ENCODE results near the gene UBE2M.

The UBE2M gene

DNA sequence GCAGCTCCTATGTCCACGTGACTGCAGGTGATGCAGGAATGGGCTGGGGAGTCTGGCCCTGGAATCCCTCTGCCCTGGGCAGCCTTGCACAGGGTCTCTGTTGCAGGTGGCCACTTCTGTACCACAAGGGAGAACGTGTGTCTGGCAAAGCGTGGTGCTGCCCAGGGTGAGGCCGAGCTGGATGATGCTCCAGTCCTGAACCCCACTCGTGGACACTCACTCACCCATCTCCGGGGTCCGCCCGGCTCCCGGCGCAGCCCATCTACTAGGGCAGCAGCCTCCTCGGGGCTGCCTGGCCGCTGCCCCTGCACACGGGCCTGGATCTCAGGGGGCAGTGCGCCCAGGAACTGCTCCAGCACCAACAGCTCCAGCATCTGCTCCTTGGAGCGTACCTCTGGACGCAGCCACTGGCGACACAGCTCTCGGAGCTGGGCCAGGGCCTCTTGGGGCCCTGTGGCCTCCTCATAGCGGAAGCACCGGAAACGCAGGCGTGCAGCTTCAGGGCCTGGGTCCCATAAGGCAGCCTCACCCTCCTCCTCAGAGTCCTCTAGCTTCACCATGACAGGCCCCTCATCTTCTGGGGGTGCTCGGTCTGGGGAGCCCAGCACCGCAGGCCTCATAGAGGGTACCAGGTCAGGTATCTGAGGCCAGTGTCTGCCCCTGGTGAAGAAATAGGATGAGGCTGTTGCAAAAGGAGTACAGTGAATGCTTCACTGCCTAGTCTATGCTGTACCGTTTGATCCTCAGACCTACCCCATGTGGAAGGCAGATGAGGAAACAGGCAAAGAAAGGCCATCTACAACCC is 12.6 kb upstream of the UBE2M start:
- no peak for DNase-seq

DNA sequence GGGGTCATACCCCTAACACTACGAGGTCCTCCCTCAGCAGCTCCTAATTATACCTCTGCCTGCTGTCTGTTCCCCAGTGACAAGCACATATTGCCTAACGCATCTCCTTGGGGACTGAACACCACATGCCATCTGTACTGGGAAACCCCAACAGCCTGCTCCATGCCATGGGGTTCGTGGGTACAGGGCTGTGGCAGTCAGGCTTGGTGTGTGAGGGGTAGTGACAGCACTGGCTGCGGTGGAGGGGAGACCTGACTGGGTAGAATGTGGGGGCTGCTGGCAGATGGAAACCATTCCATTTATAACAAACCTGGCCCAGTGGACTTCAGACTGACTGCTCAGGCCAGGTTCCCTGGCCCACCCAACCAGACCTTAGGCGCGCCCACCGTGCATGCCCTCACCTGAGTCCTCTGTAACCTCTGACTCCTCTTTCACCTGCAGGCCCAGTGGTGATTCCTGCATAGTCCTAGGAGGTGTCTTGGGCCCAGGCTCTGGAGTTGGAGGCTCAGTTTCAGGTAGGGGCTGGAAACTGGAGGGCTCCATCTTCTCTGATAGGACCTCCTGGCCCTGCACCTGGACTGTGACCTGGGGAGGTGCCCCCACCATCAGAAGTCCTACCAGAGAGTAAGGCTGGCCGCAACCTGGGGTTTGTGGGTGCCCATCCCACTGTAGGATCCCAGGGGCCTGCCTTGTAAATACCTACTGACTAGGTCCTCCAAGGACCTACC is 11.7 kb upstream of the UBE2M start:
- no peak for DNase-seq

GRCh38 chr19:58569191-58569942 is 11.0 kb upstream of the UBE2M start:
- DNase-seq = no peak

GRCh38 chr19:58568453-58569130 is 10.2 kb upstream of the UBE2M start:
- DNase-seq = no peak

DNA sequence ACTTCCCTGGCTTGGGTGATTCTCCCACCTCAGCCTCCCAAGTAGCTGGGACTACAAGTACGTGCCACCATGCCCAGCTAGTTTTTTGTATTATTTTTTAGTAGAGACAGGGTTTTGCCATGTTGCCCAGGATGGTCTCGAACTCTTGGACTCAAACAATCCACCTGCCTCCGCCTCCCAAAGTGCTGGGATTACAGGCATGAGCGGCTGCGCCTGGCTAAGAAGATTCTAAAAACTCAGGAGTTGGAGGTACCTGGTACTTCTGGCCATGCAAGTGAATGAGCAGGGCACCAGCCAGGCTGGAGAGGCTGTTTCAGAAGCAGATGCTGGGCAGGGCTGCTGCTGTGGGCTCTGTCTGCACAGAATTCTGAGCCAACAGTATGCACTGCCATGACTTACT is 8.6 kb upstream of the UBE2M start:
- DNase-seq = no peak

- DNase-seq = no peak
Observed at GRCh38 chr19:58563823-58564222, 5.4 kb upstream of the UBE2M start.

GRCh38 chr19:58563034-58563573 is 4.7 kb upstream of the UBE2M start:
- no peak for DNase-seq

DNA sequence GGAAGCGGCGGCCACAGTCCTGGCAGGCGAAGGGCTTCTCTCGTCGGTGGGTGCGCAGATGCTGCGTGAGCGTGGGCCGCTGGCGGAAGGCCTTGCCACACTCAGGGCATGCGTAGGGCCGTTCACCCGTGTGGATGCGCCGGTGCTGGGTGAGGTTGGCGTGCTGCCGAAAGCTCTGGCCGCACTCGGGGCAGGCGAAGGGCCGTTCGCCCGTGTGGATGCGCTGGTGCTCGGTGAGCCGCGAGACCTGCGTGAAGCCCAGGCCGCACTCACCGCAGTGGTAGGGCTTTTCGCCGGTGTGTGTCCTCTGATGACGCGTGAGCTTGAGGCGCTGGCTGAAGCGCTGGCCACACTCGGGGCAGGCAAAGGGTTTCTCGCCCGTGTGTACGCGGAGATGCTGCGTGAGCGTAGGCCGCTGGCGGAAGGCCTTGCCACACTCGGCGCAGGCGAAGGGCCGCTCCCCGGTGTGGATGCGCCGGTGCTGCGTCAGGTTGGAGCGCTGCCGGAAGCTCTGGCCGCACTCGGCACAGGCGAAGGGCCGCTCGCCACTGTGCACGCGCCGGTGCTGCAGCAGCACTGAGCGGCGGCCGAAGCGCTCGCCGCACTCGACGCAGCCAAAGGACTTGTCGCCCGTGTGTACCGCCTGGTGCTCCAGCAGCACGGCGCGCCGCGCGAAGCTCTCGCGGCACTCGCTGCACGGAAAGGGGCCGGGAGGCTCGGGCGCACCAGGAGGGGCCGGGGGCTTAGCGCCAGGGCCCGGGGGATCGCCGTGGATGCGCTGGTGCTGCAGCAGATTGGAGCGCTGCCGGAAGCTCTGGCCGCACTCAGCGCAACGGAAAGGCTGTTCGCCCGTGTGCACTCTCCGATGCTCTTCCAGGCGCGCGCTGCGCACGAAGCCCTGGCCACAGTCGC is 4.0 kb upstream of the UBE2M start:
- DNase-seq = no peak

- DNase-seq = no peak
Observed at GRCh38 chr19:58561373-58562121, 3.1 kb upstream of the UBE2M start.

DNA sequence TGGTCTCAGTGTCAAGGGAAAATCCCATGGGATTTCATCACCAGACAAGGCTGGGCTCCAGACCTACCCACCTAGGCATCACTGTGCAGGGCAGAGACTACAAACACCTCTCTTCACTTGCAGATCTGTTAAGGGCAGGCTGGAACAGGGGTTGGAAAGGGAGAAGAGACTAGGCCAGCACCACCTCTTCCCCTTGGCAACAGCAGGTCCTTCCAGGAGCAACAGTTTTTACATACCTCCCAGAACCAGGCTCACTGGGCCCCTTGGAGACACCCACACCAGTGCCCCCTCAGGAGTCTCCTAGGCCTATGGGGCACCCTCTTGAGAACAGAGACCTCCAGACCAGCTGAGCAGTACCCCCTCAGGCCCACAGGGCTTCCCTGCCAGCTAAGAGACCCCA is 2.5 kb upstream of the UBE2M start:
- no peak for DNase-seq

DNA sequence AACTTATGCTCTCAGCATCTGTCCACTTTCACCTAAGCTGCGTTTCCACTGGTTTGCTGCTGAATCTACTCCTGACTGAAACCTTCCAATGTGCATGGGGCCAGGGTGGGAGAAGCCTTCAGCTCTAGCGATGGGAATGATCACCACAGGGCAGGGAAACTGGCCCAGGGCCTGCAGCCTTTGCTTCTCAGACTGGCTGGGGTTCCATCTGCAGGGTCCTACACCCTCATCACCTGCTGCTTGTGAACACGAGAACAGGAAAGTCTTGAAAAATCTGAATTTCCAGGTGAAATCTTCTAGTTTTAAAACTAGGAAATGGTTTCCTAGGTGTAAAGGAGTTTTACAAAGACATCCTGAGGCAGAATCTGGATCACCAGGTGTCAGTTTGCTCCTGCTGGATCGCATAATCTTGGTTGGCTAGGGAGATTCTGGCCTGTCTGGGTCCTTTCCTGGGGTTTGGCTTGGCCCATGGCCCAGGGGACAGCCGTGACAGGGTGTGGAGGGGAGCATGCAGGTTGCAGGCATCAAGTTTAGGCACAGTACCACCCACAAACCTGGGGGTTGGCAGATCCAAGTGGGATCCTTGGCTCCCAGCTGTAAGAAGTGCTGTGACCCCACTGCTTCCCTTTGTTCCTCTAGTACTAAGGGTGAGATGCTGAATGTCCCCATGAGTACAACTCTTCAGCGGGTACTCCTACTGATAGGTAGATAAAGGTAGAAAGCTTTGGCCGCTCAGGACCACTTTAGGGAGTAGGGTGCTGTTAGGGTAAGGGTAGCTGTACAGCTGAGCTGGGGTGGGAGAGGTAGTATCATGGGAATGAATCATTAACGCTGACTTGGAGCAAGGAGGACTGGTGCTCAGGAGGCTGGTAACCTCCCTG is 1.8 kb upstream of the UBE2M start:
- no peak for DNase-seq

GRCh38 chr19:58559275-58560006 is 1.0 kb upstream of the UBE2M start:
- no peak for DNase-seq

DNA sequence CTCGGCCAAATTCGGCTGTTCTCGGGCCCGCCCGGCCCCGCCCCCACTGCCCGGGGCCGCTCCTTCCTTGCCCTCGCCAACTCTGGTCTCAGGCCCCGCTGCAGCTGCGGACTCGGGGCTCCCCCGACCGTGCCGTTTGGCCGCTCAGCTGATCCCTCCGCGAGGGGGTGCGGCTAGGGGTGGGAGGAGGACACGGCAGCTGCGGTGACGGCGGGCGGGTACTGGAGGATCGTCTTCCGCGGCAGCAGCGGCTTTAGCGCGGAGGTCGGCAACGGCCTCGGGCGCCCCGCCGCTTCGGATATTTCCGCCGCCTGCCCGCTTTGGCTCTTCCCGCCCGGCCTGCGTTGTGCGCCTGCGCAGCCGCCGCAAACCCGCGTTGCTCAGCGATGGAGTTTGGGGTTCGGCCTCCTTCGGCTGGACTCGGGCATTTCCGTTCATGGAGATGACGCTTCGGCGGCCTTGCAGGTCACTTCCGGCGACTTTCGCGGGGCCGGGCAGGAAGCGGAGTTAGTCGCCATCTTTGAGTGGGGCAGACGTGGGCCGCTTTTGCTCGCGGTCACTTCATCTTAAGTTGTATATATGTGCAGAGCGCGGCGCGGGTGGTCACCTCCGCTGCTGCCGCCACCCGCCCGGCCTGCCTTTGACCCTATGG is 338 bp upstream of the UBE2M start:
- no peak for DNase-seq

DNA sequence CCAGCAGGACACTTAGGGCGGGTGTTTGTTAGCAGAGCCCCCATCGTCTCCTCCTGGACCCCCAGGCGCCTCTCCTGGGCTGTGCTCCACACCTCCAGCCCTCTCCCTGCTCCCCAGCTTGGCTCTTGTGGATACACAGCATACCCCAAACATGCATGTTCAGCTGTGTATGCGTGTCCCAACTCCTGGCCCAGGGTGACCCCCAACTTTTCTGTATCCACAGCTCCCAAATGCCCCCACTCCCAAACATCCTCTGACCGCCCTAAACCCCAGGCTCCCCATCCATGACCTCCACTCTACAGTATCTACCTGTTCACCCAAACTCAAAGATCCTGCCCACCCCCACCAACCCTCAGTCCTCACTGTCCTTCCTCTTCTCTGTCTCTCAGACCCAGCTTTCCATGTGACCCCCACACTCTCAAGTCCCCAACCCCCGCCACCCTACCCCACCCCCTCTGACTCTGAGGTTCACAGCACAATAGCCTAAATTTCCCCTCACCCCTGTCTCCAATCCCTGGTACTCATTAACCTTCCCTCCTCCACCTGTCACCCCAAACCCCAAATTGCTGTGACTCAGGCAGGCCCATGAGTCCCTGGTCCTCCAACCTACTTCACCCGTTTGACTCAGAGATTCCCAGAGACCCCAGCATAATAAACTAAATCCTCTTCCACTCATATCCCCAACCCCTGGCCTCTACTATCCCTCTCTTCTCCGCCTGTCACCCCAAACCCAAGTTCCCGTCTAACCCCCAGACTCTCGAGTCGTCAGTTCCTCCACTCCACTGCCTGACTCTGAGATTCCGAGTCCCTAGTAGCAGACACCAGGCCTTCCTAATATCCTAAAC is 968 bp downstream of the UBE2M start:
- no peak for DNase-seq

- no peak for DNase-seq
Observed at GRCh38 chr19:58556622-58557220, 1.7 kb downstream of the UBE2M start.

DNA sequence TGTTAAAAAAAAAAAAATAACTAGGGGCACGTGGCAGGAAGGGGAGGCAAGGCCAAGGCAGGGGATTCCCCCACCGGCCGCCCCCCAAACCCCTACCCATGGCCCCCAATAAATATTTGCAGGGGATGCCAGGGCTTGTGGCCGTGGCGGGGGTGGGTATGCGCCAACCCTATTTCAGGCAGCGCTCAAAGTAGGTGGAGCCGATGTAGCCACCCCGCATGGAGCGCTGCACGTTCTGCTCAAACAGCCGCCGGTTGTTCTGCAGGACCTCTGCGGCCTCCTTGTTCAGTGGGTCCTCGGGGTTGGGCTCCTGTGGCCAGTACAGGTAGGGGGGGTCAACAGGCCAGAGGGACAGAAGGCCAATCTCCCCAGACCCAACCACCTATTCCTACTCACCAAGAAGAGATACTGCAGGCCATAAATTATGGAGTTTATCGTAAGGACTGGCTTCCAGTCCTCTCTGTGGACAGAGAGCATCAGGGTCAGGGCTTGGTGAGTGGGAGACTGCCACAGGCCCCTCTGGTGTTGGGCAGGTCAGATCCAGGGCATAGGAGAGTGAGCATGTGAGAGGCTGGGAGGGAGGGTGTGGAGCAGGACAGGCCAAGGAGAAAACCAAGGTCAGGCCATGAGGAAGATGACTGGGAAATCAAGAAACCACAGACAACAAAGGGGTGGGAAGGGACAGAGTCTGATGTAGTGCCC is 2.3 kb downstream of the UBE2M start:
- DNase-seq = no peak

Data from NCI-H1417 (cell line).